Stomach (tissue), 4 donors: ENCODE measurements around the gene MYLK2.

ENCODE experiments used
- EP300 ChIP-seq: sonication (generic); formaldehyde crosslinking; IDR thresholded peaks from one replicate; pipeline ENCODE4 v1.6.1; 2017; ENCODE audit warnings: antibody characterized with exemption
- TF ChIP-seq, protein P1 (sequence below), 7 experiments: fragments of 450-650 bp in 4 of 7; fragments of 200-600 bp in 3 of 7; sonication (generic) in 3 of 7; IDR thresholded peaks; one replicate each; pipeline ENCODE4 v1.5.1; 2016 to 2019; ENCODE audit warnings: antibody characterized with exemption in 7 of 7, control low read depth in 2 of 7, mild to moderate bottlenecking in 1 of 7

DNA sequence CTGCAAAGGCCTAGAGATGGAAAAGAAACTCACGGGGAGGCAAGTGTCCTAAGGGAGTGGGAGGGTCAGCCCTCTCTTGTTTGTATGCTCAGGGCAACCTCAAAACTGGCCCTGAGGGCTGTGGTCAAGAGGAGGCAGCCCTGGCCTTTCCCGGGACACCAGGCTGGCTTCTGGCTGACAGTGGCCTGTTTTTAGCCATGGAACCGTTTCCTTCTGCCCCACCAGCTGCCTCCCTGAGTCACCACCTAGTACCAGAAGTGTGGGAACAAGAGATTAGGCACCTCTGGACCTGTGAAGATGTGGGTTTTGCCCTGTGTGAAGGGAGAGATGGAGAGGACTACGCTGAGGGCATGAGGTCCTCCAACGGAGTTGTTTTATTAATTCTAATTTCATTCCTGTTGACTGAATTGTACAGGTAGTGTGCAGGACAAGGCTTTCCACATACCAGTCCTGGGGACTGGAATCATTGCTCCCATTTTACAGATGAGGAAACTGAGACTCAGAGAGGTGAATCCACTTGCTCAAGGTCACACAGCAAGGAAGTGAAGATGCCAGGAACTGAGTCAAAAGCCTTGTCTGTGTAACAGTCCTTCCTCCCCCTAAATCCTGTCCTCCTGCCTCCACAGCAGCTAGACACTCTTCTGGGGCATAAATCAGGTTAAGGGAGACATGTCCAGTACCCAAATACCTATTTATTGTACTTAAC lies 20.8 kb downstream of the MYLK2 start:
- TF ChIP-seq, protein P1, sequence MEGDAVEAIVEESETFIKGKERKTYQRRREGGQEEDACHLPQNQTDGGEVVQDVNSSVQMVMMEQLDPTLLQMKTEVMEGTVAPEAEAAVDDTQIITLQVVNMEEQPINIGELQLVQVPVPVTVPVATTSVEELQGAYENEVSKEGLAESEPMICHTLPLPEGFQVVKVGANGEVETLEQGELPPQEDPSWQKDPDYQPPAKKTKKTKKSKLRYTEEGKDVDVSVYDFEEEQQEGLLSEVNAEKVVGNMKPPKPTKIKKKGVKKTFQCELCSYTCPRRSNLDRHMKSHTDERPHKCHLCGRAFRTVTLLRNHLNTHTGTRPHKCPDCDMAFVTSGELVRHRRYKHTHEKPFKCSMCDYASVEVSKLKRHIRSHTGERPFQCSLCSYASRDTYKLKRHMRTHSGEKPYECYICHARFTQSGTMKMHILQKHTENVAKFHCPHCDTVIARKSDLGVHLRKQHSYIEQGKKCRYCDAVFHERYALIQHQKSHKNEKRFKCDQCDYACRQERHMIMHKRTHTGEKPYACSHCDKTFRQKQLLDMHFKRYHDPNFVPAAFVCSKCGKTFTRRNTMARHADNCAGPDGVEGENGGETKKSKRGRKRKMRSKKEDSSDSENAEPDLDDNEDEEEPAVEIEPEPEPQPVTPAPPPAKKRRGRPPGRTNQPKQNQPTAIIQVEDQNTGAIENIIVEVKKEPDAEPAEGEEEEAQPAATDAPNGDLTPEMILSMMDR (IDR thresholded peaks at IDR 0.05), result no peak
- no peak for TF ChIP-seq EP300
